ENCODE data around the gene LCMT1. TPM values are rescaled to one million over a fixed set of nuclear protein-coding genes. Genes with fewer than 3 reads are reported as not detected.

Gene LCMT1
- polyA plus RNA-seq, 2 of the 4 experiments (the other 2 are of a cell fraction) = 36.4 to 47.6 TPM

DNA sequence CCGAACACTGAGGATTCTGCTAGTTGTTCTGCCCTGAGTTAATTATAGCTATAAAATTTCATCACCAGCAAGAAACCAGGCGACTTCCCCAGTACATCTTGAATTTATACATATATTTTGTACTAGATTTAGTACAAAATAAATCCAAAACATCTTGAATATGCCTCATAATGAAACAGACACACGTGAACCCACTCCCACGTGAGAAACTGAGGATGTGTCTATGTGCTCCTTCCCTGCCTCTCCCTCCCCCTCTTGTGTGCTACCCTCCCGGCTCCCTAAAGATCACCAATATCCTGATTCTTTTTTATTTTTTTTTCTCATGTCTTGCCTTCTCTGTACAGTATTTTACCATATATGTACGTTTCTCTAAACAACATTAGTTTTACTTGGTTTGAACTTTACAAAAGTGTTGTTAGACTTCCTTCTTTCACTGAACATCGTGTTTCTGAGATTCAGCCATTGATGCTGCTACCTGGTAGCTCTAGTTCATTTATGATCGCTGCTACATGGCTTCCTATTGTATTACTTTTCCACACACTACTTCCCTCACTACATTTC is 1.1 kb upstream of the LCMT1 start:
- WGBS (ENCODE audit: missing lambda C conversion rate) = 11% methylated on average over 8 of the region's 8 CpGs
- no peak for FAIRE-seq

DNA sequence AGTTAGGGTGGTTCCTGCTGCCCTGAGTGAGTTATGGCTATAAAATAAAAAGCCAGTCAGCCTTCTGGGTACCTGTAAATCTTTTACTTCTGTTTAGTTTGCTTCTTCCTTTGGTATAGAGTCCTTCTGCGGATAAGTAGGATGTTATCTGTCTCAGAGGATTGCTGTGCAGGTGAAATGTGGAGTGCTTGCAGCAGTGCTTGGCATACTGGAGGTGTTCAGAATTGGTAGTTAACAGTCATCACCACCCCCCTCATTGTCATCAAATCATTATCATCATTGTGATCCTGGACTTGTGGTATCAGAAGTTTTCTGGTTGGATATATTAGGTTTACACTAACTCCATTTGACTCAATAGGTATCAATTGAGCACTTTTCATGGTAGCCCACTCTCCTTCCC is 2.6 kb downstream of the LCMT1 start:
- Histone ChIP-seq H3K4me3 (no peak overlapping the region), H3K4me2 (no peak overlapping the region), H3K4me1 (peaks cover 19% of the 10 kb centered on the region), H3K9me3 (no peaks in the 10 kb centered on the region), H3K27ac (no peak overlapping the region)
- WGBS (ENCODE audit: missing lambda C conversion rate) = 85% methylated on average over 1 of the region's 1 CpG
- DNase-seq (ENCODE audit: low read depth in 1 of 2, low spot score in 1 of 2) = no peak
- ChIA-PET POLR2A (no interaction called here), CTCF (interaction anchor here (0.9 to 1.4 kb wide), 5 partner anchors 21 to 280 kb away, joined by 3 to 4 read pairs (median 3); no protein-coding TSS in a partner anchor)
- no peak for ATAC-seq
- TF ChIP-seq HOXB5 (CRISPR knock-in tag; IDR thresholded peaks at IDR 0.05) = no peak
- TF ChIP-seq PHF8 (IDR thresholded peaks at IDR 0.05; ENCODE audit: borderline replicate concordance, low read depth) = no peak
- TF ChIP-seq POLR2A (IDR thresholded peaks at IDR 0.05; ENCODE audit: low read length) = no peak
- TF ChIP-seq KDM1A (IDR thresholded peaks at IDR 0.05; ENCODE audit: low read depth) = no peak
- no peak for TF ChIP-seq EHMT2 (IDR thresholded peaks at IDR 0.05; ENCODE audit: low read depth)
- no peak for TF ChIP-seq MAZ (IDR thresholded peaks at IDR 0.05; ENCODE audit: borderline replicate concordance, low read depth, low read length)
- TF ChIP-seq CHD2 (IDR thresholded peaks at IDR 0.05; ENCODE audit: low read length, partially characterized antibody) = no peak
- no peak for TF ChIP-seq FOSB (CRISPR knock-in tag; IDR thresholded peaks at IDR 0.05)
- no peak for TF ChIP-seq SMC3 (IDR thresholded peaks at IDR 0.05)
- no peak for TF ChIP-seq PBX3 (IDR thresholded peaks at IDR 0.05)
- no peak for TF ChIP-seq RARB (CRISPR knock-in tag; IDR thresholded peaks at IDR 0.05)
- no peak for TF ChIP-seq EHF (CRISPR knock-in tag; IDR thresholded peaks at IDR 0.05)
- no peak for TF ChIP-seq ZC3H11A (IDR thresholded peaks at IDR 0.05)
- TF ChIP-seq, protein P1, sequence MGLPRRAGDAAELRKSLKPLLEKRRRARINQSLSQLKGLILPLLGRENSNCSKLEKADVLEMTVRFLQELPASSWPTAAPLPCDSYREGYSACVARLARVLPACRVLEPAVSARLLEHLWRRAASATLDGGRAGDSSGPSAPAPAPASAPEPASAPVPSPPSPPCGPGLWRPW (IDR thresholded peaks at IDR 0.05) = no peak
- no peak for TF ChIP-seq JUN (IDR thresholded peaks at IDR 0.05)
- FAIRE-seq = no peak

More for the DNA sequence above, 1.1 kb upstream of the LCMT1 start:
- Histone ChIP-seq H3K4me2 (peak overlapping the region; percentile 81), H3K4me3 (peak overlapping the region; percentile 78), H3K4me1 (peaks cover 26% of the 10 kb centered on the region), H3K27ac (peak overlapping the region; percentile 78 to 85), H3K9me3 (no peaks in the 10 kb centered on the region)
- CTCF ChIA-PET = interaction anchor here (1.2 to 2.5 kb wide), 5 partner anchors 9 to 276 kb away, joined by 3 to 8 read pairs (median 5); no protein-coding TSS in a partner anchor
- ATAC-seq (no peak), DNase-seq (ENCODE audit: low read depth in 1 of 2, low spot score in 1 of 2) (peak in 1 of 2 experiments; percentile 40)
- POLR2A ChIA-PET = interaction anchor here (1.7 kb wide), 1 partner anchor 61 kb away, joined by 5 read pairs; no protein-coding TSS in a partner anchor
- TF ChIP-seq USF2 (IDR thresholded peaks at IDR 0.05) = peak; percentile 10; the same call in 1 of the 2 replicates
- TF ChIP-seq PBX3 (IDR thresholded peaks at IDR 0.05) = no peak

- DNase-seq (ENCODE audit: low read depth in 1 of 2, low spot score in 1 of 2) (no peak), ATAC-seq (no peak), FAIRE-seq (no peak)
- H3K9me3 ChIP-seq = no peaks in the 10 kb centered on the region
- TF ChIP-seq HOXB13 (CRISPR knock-in tag; IDR thresholded peaks at IDR 0.05; ENCODE audit: low read depth) = no peak
- no peak for TF ChIP-seq EHF (CRISPR knock-in tag; IDR thresholded peaks at IDR 0.05)
- no peak for TF ChIP-seq SREBF2 (IDR thresholded peaks at IDR 0.05)
- TF ChIP-seq BHLHE40 (IDR thresholded peaks at IDR 0.05; ENCODE audit: low read depth, low read length) = no peak
- no peak for TF ChIP-seq HDAC2 (IDR thresholded peaks at IDR 0.05)
- TF ChIP-seq ESRRA (IDR thresholded peaks at IDR 0.05; ENCODE audit: borderline replicate concordance, low read length) = no peak
- no peak for TF ChIP-seq RNF2 (IDR thresholded peaks at IDR 0.05; ENCODE audit: borderline replicate concordance, low read depth)
- TF ChIP-seq RFX5 (IDR thresholded peaks at IDR 0.05) = no peak
- no peak for TF ChIP-seq PBX3 (IDR thresholded peaks at IDR 0.05)
- TF ChIP-seq FOSL2 (IDR thresholded peaks at IDR 0.05) = no peak
- TF ChIP-seq FOSL2 (CRISPR knock-in tag; IDR thresholded peaks at IDR 0.05) = no peak
- ChIA-PET POLR2A (no interaction called here), CTCF (interaction anchor here (0.9 to 2.5 kb wide), 6 partner anchors 9 to 141 kb away, joined by 3 to 10 read pairs (median 5); no protein-coding TSS in a partner anchor)
- 88% methylated on average over 14 of the region's 14 CpGs for WGBS (ENCODE audit: missing lambda C conversion rate)
- no peak overlapping the region for H3K4me2 ChIP-seq
- no peaks in the 10 kb centered on the region for H3K4me1 ChIP-seq
- H3K27ac ChIP-seq = no peak overlapping the region
- H3K4me3 ChIP-seq = no peak overlapping the region
These were observed 7.5 kb downstream of the LCMT1 start for GRCh38 chr16:25118851-25119578.
